ENCODE data around the gene HS6ST1. TPM values are rescaled to one million over a fixed set of nuclear protein-coding genes. Genes with fewer than 3 reads are reported as not detected.
"Not testable (repeated sequence)": the region's sequence is repeated elsewhere in the genome, so short reads cannot be mapped to it uniquely, and the experiment has no call there.

Gene HS6ST1
- total RNA-seq, 1 donor from 2014 or later = 31.1 TPM

GRCh38 chr2:128319631-128320191 is 1.0 kb upstream of the HS6ST1 start:
- H2AFZ ChIP-seq (replicated peaks) = no peak overlapping the region
- peak overlapping the region; percentile 74 for H3K4me3 ChIP-seq
- Mint-ChIP-seq H3K27me3 (ENCODE audit: insufficient read depth, low read depth) (peaks cover 13% of the 10 kb centered on the region), H3K4me3 (peak overlapping the region; percentile 82), H3K9me3 (peaks cover 2% of the 10 kb centered on the region), H3K27ac (no peak overlapping the region), H3K36me3 (peaks cover 8% of the 10 kb centered on the region), H3K4me1 (peaks cover 44% of the 10 kb centered on the region)
- H3K4me2 ChIP-seq = peak overlapping the region; percentile 93
- H3K36me3 ChIP-seq = no peaks in the 10 kb centered on the region
- no peak overlapping the region for H3K9ac ChIP-seq
- peaks cover 5% of the 10 kb centered on the region for H3F3A ChIP-seq (ENCODE audit: low read depth)
- peaks cover 38% of the 10 kb centered on the region for H3K4me1 ChIP-seq
- no peak for TF ChIP-seq EZH2phosphoT487 (IDR thresholded peaks at IDR 0.05)
- TF ChIP-seq EZH2 (IDR thresholded peaks at IDR 0.05) = no peak
- TF ChIP-seq CTCF (IDR thresholded peaks at IDR 0.05) = no peak
- no peaks in the 10 kb centered on the region for H3K9me3 ChIP-seq (ENCODE audit: low read depth)
- H3K79me2 ChIP-seq (ENCODE audit: low read depth) = peaks cover 32% of the 10 kb centered on the region
- peaks cover 28% of the 10 kb centered on the region for H3K27me3 ChIP-seq
- no peak overlapping the region for H3K27ac ChIP-seq
- no peak for DNase-seq (ENCODE audit: low spot score)
- H4K20me1 ChIP-seq (ENCODE audit: low read depth) = peaks cover 32% of the 10 kb centered on the region

GRCh38 chr2:128318245-128318644 is 423 bp downstream of the HS6ST1 start:
- not testable (repeated sequence) for H3K27ac Mint-ChIP-seq, H3K9ac ChIP-seq

GRCh38 chr2:128317899-128318225 is 806 bp downstream of the HS6ST1 start:
- not testable (repeated sequence) for H3K9me3 ChIP-seq (ENCODE audit: low read depth); H3K9me3 Mint-ChIP-seq; H3K36me3 ChIP-seq; H3F3A ChIP-seq (ENCODE audit: low read depth); H2AFZ ChIP-seq (replicated peaks); H3K27ac ChIP-seq; H3K27ac Mint-ChIP-seq; DNase-seq (ENCODE audit: low spot score)
- Histone ChIP-seq H3K4me3 (peak overlapping the region; percentile 97), H3K27me3 (peaks cover 28% of the 10 kb centered on the region), H3K4me1 (peaks cover 38% of the 10 kb centered on the region), H3K9ac (peak overlapping the region; percentile 64), H3K79me2 (ENCODE audit: low read depth) (peaks cover 50% of the 10 kb centered on the region), H4K20me1 (ENCODE audit: low read depth) (peaks cover 50% of the 10 kb centered on the region), H3K4me2 (peak overlapping the region; percentile 100)
- peaks cover 10% of the 10 kb centered on the region for H3K36me3 Mint-ChIP-seq
- H3K4me3 Mint-ChIP-seq = peak overlapping the region; percentile 93
- H3K4me1 Mint-ChIP-seq = peaks cover 47% of the 10 kb centered on the region
- H3K27me3 Mint-ChIP-seq (ENCODE audit: insufficient read depth, low read depth) = peaks cover 17% of the 10 kb centered on the region

More at GRCh38 chr2:128318245-128318644, 423 bp downstream of the HS6ST1 start:
- not testable (repeated sequence) for H3F3A ChIP-seq (ENCODE audit: low read depth); H3K4me3 Mint-ChIP-seq; H3K36me3 ChIP-seq; H3K9me3 ChIP-seq (ENCODE audit: low read depth); H3K27ac ChIP-seq; H3K9me3 Mint-ChIP-seq; H2AFZ ChIP-seq (replicated peaks)
- H3K27me3 Mint-ChIP-seq (ENCODE audit: insufficient read depth, low read depth) = peaks cover 17% of the 10 kb centered on the region
- H3K4me1 Mint-ChIP-seq = peaks cover 47% of the 10 kb centered on the region
- peak overlapping the region; percentile 100 for H3K4me2 ChIP-seq
- H3K4me3 ChIP-seq = peak overlapping the region; percentile 97
- peaks cover 46% of the 10 kb centered on the region for H3K79me2 ChIP-seq (ENCODE audit: low read depth)
- peaks cover 10% of the 10 kb centered on the region for H3K36me3 Mint-ChIP-seq
- peaks cover 46% of the 10 kb centered on the region for H4K20me1 ChIP-seq (ENCODE audit: low read depth)
- DNase-seq (ENCODE audit: low spot score) = peak; percentile 56
- H3K27me3 ChIP-seq = peaks cover 28% of the 10 kb centered on the region
- H3K4me1 ChIP-seq = peaks cover 38% of the 10 kb centered on the region

GRCh38 chr2:128317181-128317898 is 1.3 kb downstream of the HS6ST1 start:
- no peak for TF ChIP-seq EZH2phosphoT487 (IDR thresholded peaks at IDR 0.05)

More at GRCh38 chr2:128317181-128317898, 1.3 kb downstream of the HS6ST1 start:
- H3K9me3 ChIP-seq (ENCODE audit: low read depth) = no peaks in the 10 kb centered on the region
- Mint-ChIP-seq H3K9me3 (peaks cover 2% of the 10 kb centered on the region), H3K27me3 (ENCODE audit: insufficient read depth, low read depth) (peaks cover 17% of the 10 kb centered on the region), H3K36me3 (peaks cover 10% of the 10 kb centered on the region), H3K4me3 (peak overlapping the region; percentile 93), H3K4me1 (peaks cover 46% of the 10 kb centered on the region), H3K27ac (no peak overlapping the region)
- no peak overlapping the region for H3K27ac ChIP-seq
- no peaks in the 10 kb centered on the region for H3K36me3 ChIP-seq
- H3K4me2 ChIP-seq = peak overlapping the region; percentile 100
- H3K79me2 ChIP-seq (ENCODE audit: low read depth) = peaks cover 55% of the 10 kb centered on the region
- H3K9ac ChIP-seq = peak overlapping the region; percentile 64
- no peak overlapping the region for H2AFZ ChIP-seq (replicated peaks)
- peaks cover 55% of the 10 kb centered on the region for H4K20me1 ChIP-seq (ENCODE audit: low read depth)
- DNase-seq (ENCODE audit: low spot score) = peak; percentile 60
- H3K27me3 ChIP-seq = peaks cover 28% of the 10 kb centered on the region
- peak overlapping the region; percentile 97 for H3K4me3 ChIP-seq
- H3K4me1 ChIP-seq = peaks cover 33% of the 10 kb centered on the region
- peaks cover 5% of the 10 kb centered on the region for H3F3A ChIP-seq (ENCODE audit: low read depth)

Data from neural progenitor cell (in vitro differentiated cells).